ENCODE data around the gene BABAM2. TPM values are rescaled to one million over a fixed set of nuclear protein-coding genes. Genes with fewer than 3 reads are reported as not detected.
"Not testable (repeated sequence)": the region's sequence is repeated elsewhere in the genome, so short reads cannot be mapped to it uniquely, and the experiment has no call there.

The BABAM2 gene
- total and polyA plus RNA-seq, 2 experiments from 2014 or later, result 17.8 to 21.5 TPM

GRCh38 chr2:27977731-27978312 is 87.3 kb downstream of the BABAM2 start:
- no peaks in the 10 kb centered on the region for H3K27me3 Mint-ChIP-seq (ENCODE audit: insufficient read depth, low read depth, poor library complexity)
- no peaks in the 10 kb centered on the region for H3K9me3 Mint-ChIP-seq
- Histone ChIP-seq H4K20me1 (replicated peaks; ENCODE audit: insufficient read depth) (no peaks in the 10 kb centered on the region), H2AFZ (no peak overlapping the region), H3K4me1 (ENCODE audit: insufficient read depth) (peaks cover 6% of the 10 kb centered on the region; the same call in 1 of the 2 replicates), H3K4me2 (no peak overlapping the region), H3F3A (replicated peaks; ENCODE audit: low read depth) (no peaks in the 10 kb centered on the region), H3K27ac (ENCODE audit: low read depth) (no peak overlapping the region), H3K36me3 (ENCODE audit: insufficient read depth) (no peaks in the 10 kb centered on the region), H3K27me3 (ENCODE audit: insufficient read depth) (no peaks in the 10 kb centered on the region), H3K79me2 (replicated peaks; ENCODE audit: insufficient read depth) (no peaks in the 10 kb centered on the region), H3K9me2 (ENCODE audit: insufficient read depth) (no peaks in the 10 kb centered on the region), H3K4me3 (no peak overlapping the region)
- TF ChIP-seq NANOG (IDR thresholded peaks at IDR 0.05; ENCODE audit: borderline replicate concordance) (no peak), ZNF114 (CRISPR knock-in tag; IDR thresholded peaks at IDR 0.05) (no peak), STAT1 (IDR thresholded peaks at IDR 0.05; ENCODE audit: unreplicated experiment) (no peak), ETS1 (IDR thresholded peaks at IDR 0.05) (no peak), CREB1 (CRISPR knock-in tag; IDR thresholded peaks at IDR 0.05; ENCODE audit: low read depth) (no peak), REST (IDR thresholded peaks at IDR 0.05; ENCODE audit: unreplicated experiment) (no peak), JUNB (IDR thresholded peaks at IDR 0.05; ENCODE audit: unreplicated experiment) (no peak), EZH2phosphoT487 (IDR thresholded peaks at IDR 0.05; ENCODE audit: unreplicated experiment) (no peak), POLR2AphosphoS5 (IDR thresholded peaks at IDR 0.05; ENCODE audit: low read depth) (no peak)
- TF ChIP-seq, protein P1, sequence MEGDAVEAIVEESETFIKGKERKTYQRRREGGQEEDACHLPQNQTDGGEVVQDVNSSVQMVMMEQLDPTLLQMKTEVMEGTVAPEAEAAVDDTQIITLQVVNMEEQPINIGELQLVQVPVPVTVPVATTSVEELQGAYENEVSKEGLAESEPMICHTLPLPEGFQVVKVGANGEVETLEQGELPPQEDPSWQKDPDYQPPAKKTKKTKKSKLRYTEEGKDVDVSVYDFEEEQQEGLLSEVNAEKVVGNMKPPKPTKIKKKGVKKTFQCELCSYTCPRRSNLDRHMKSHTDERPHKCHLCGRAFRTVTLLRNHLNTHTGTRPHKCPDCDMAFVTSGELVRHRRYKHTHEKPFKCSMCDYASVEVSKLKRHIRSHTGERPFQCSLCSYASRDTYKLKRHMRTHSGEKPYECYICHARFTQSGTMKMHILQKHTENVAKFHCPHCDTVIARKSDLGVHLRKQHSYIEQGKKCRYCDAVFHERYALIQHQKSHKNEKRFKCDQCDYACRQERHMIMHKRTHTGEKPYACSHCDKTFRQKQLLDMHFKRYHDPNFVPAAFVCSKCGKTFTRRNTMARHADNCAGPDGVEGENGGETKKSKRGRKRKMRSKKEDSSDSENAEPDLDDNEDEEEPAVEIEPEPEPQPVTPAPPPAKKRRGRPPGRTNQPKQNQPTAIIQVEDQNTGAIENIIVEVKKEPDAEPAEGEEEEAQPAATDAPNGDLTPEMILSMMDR (conservative IDR thresholded peaks at IDR 0.05; ENCODE audit: low read depth in 2 of 2), result no peak
- no peak overlapping the region for H3K4me3 Mint-ChIP-seq
- no peak for ATAC-seq
- H3K4me1 Mint-ChIP-seq, result peaks cover 8% of the 10 kb centered on the region; the same call in 2 of the 3 replicates
- DNase-seq (ENCODE audit: low spot score), result no peak
- H3K27ac Mint-ChIP-seq, result no peak overlapping the region
- H3K36me3 Mint-ChIP-seq (ENCODE audit: low read depth), result no peaks in the 10 kb centered on the region

GRCh38 chr2:27978761-27979160 is 88.2 kb downstream of the BABAM2 start:
- H2AFZ ChIP-seq, H3K27ac Mint-ChIP-seq: not testable (repeated sequence)

More at GRCh38 chr2:27978761-27979160, 88.2 kb downstream of the BABAM2 start:
- H3K4me3 ChIP-seq; H3K36me3 ChIP-seq (ENCODE audit: insufficient read depth); H3K4me1 ChIP-seq (ENCODE audit: insufficient read depth); H3K4me3 Mint-ChIP-seq; H3K9me2 ChIP-seq (ENCODE audit: insufficient read depth); H3K27me3 Mint-ChIP-seq (ENCODE audit: insufficient read depth, low read depth, poor library complexity); H3K79me2 ChIP-seq (replicated peaks; ENCODE audit: insufficient read depth); ATAC-seq; H3K27ac ChIP-seq (ENCODE audit: low read depth); H3K27me3 ChIP-seq (ENCODE audit: insufficient read depth); H3K9me3 Mint-ChIP-seq; H3K36me3 Mint-ChIP-seq (ENCODE audit: low read depth); H3K4me2 ChIP-seq; H3K4me1 Mint-ChIP-seq; DNase-seq (ENCODE audit: low spot score); H3F3A ChIP-seq (replicated peaks; ENCODE audit: low read depth); H4K20me1 ChIP-seq (replicated peaks; ENCODE audit: insufficient read depth): not testable (repeated sequence)
